ENCODE measurements around the gene GALK1. TPM values are rescaled to one million over a fixed set of nuclear protein-coding genes. Genes with fewer than 3 reads are reported as not detected.

The GALK1 gene
- total and polyA plus RNA-seq, 3 experiments from 2014 or later, result 19.7 to 39.7 (median 33.2) TPM

GRCh38 chr17:75738218-75738802, 26.7 kb downstream of the GALK1 start:
- POLR2A ChIA-PET, result interaction anchor here (0.5 kb wide), 1 partner anchor 699 kb away, joined by 5 read pairs; no protein-coding TSS in a partner anchor
- DNase-seq, result no peak
- H3K27ac ChIP-seq (ENCODE audit: low read depth, low read length), result no peak overlapping the region

GRCh38 chr17:75737133-75737962, 27.6 kb downstream of the GALK1 start:
- POLR2A ChIA-PET, result no interaction called here
- peaks cover 4 to 8% (median 4%) of the 10 kb centered on the region in 3 donors for H3K4me1 Mint-ChIP-seq

More at GRCh38 chr17:75738218-75738802, 26.7 kb downstream of the GALK1 start:
- Mint-ChIP-seq H3K4me1 (peaks cover 4 to 8% (median 4%) of the 10 kb centered on the region in 3 donors), H3K9me3 (no peaks in the 10 kb centered on the region), H3K36me3 (no peaks in the 10 kb centered on the region), H3K27me3 (no peaks in the 10 kb centered on the region), H3K4me3 (no peak overlapping the region), H3K27ac (peak overlapping the region in 1 of 8 donors; percentile 77)
- CTCF ChIA-PET, result interaction anchor here (1.9 to 2.7 kb wide), 3 partner anchors 9 to 105 kb away, joined by 11 to 16 read pairs (median 12); partner anchors contain the start of gene SMIM5
- Histone ChIP-seq H3K27me3 (ENCODE audit: insufficient read depth, low read length, poor library complexity, severe bottlenecking) (no peaks in the 10 kb centered on the region), H3K9me3 (ENCODE audit: low read length) (no peaks in the 10 kb centered on the region), H3K4me1 (ENCODE audit: insufficient read depth, low read length) (no peaks in the 10 kb centered on the region), H3K4me3 (ENCODE audit: low read length) (no peak overlapping the region), H3K36me3 (ENCODE audit: insufficient read depth, low read length) (no peaks in the 10 kb centered on the region)

GRCh38 chr17:75736173-75736835, 28.7 kb downstream of the GALK1 start:
- no peaks in the 10 kb centered on the region for H3K36me3 Mint-ChIP-seq
- H3K27me3 ChIP-seq (ENCODE audit: insufficient read depth, low read length, poor library complexity, severe bottlenecking), result no peaks in the 10 kb centered on the region
- H3K27ac ChIP-seq (ENCODE audit: low read depth, low read length), result no peak overlapping the region
- no peak overlapping the region for H3K4me3 ChIP-seq (ENCODE audit: low read length)
- H3K4me1 Mint-ChIP-seq, result peaks cover 4 to 8% (median 4%) of the 10 kb centered on the region in 3 donors
- DNase-seq, result no peak
- no peaks in the 10 kb centered on the region for H3K9me3 ChIP-seq (ENCODE audit: low read length)
- peak overlapping the region in 1 of 8 donors; percentile 11 for H3K27ac Mint-ChIP-seq
- H3K9me3 Mint-ChIP-seq, result no peaks in the 10 kb centered on the region
- H3K4me1 ChIP-seq (ENCODE audit: insufficient read depth, low read length), result no peaks in the 10 kb centered on the region
- ChIA-PET CTCF (interaction anchor here (2.2 kb wide), 1 partner anchor 12 kb away, joined by 6 read pairs; no protein-coding TSS in a partner anchor), POLR2A (no interaction called here)
- peak overlapping the region in 1 of 7 donors; percentile 75 for H3K4me3 Mint-ChIP-seq
- H3K27me3 Mint-ChIP-seq, result no peaks in the 10 kb centered on the region
- H3K36me3 ChIP-seq (ENCODE audit: insufficient read depth, low read length), result no peaks in the 10 kb centered on the region

More at GRCh38 chr17:75737133-75737962, 27.6 kb downstream of the GALK1 start:
- Histone ChIP-seq H3K27me3 (ENCODE audit: insufficient read depth, low read length, poor library complexity, severe bottlenecking) (no peaks in the 10 kb centered on the region), H3K36me3 (ENCODE audit: insufficient read depth, low read length) (no peaks in the 10 kb centered on the region), H3K9me3 (ENCODE audit: low read length) (no peaks in the 10 kb centered on the region), H3K27ac (ENCODE audit: low read depth, low read length) (no peak overlapping the region), H3K4me1 (ENCODE audit: insufficient read depth, low read length) (no peaks in the 10 kb centered on the region), H3K4me3 (ENCODE audit: low read length) (no peak overlapping the region)
- Mint-ChIP-seq H3K9me3 (no peaks in the 10 kb centered on the region), H3K27ac (no peak overlapping the region), H3K4me3 (no peak overlapping the region), H3K36me3 (no peaks in the 10 kb centered on the region), H3K27me3 (no peaks in the 10 kb centered on the region)
- CTCF ChIA-PET, result interaction anchor here (1.9 to 2.7 kb wide), 3 partner anchors 10 to 104 kb away, joined by 11 to 16 read pairs (median 12); partner anchors contain the start of gene SMIM5
- no peak for DNase-seq

GRCh38 chr17:75734674-75735294, 30.2 kb downstream of the GALK1 start:
- H3K4me3 Mint-ChIP-seq, result peak overlapping the region in 5 of 7 donors; percentile 22 to 88 (median 41)
- POLR2A ChIA-PET, result no interaction called here

GRCh38 chr17:75733471-75733870, 31.5 kb downstream of the GALK1 start:
- Mint-ChIP-seq H3K9me3 (no peaks in the 10 kb centered on the region), H3K36me3 (no peaks in the 10 kb centered on the region), H3K4me1 (peaks cover 4 to 8% (median 4%) of the 10 kb centered on the region in 3 donors), H3K4me3 (no peak overlapping the region), H3K27ac (no peak overlapping the region), H3K27me3 (no peaks in the 10 kb centered on the region)
- ChIA-PET CTCF (interaction anchor here (1.3 kb wide), 1 partner anchor 15 kb away, joined by 4 read pairs; no protein-coding TSS in a partner anchor), POLR2A (no interaction called here)
- DNase-seq, result no peak
- no peaks in the 10 kb centered on the region for H3K27me3 ChIP-seq (ENCODE audit: insufficient read depth, low read length, poor library complexity, severe bottlenecking)
- H3K4me1 ChIP-seq (ENCODE audit: insufficient read depth, low read length), result no peaks in the 10 kb centered on the region
- no peaks in the 10 kb centered on the region for H3K36me3 ChIP-seq (ENCODE audit: insufficient read depth, low read length)
- no peak overlapping the region for H3K4me3 ChIP-seq (ENCODE audit: low read length)
- H3K27ac ChIP-seq (ENCODE audit: low read depth, low read length), result no peak overlapping the region
- no peaks in the 10 kb centered on the region for H3K9me3 ChIP-seq (ENCODE audit: low read length)

More at GRCh38 chr17:75734674-75735294, 30.2 kb downstream of the GALK1 start:
- no peaks in the 10 kb centered on the region for H3K9me3 ChIP-seq (ENCODE audit: low read length)
- H3K4me1 ChIP-seq (ENCODE audit: insufficient read depth, low read length), result no peaks in the 10 kb centered on the region
- Mint-ChIP-seq H3K36me3 (no peaks in the 10 kb centered on the region), H3K27me3 (no peaks in the 10 kb centered on the region), H3K9me3 (no peaks in the 10 kb centered on the region), H3K4me1 (peaks cover 4 to 8% (median 4%) of the 10 kb centered on the region in 3 donors), H3K27ac (peak overlapping the region in 6 of 8 donors; percentile 43 to 87 (median 69))
- H3K27ac ChIP-seq (ENCODE audit: low read depth, low read length), result no peak overlapping the region
- no peaks in the 10 kb centered on the region for H3K36me3 ChIP-seq (ENCODE audit: insufficient read depth, low read length)
- no peak overlapping the region for H3K4me3 ChIP-seq (ENCODE audit: low read length)
- CTCF ChIA-PET, result interaction anchor here (1.7 to 2.2 kb wide), 2 partner anchors 13 to 15 kb away, joined by 6 read pairs; no protein-coding TSS in a partner anchor
- no peak for DNase-seq
- H3K27me3 ChIP-seq (ENCODE audit: insufficient read depth, low read length, poor library complexity, severe bottlenecking), result no peaks in the 10 kb centered on the region

GRCh38 chr17:75731716-75732498, 33.1 kb downstream of the GALK1 start:
- H3K36me3 ChIP-seq (ENCODE audit: insufficient read depth, low read length), result no peaks in the 10 kb centered on the region
- H3K4me3 ChIP-seq (ENCODE audit: low read length), result no peak overlapping the region
- H3K27ac Mint-ChIP-seq, result peak overlapping the region in 1 of 8 donors; percentile 57
- no peak for DNase-seq
- no peaks in the 10 kb centered on the region for H3K27me3 Mint-ChIP-seq
- no peaks in the 10 kb centered on the region for H3K9me3 ChIP-seq (ENCODE audit: low read length)
- no peaks in the 10 kb centered on the region for H3K9me3 Mint-ChIP-seq
- no peak overlapping the region for H3K27ac ChIP-seq (ENCODE audit: low read depth, low read length)
- CTCF ChIA-PET, result interaction anchor here (0.7 to 1.4 kb wide), 4 partner anchors 16 to 299 kb away, joined by 3 to 4 read pairs (median 3); no protein-coding TSS in a partner anchor
- POLR2A ChIA-PET, result no interaction called here
- no peaks in the 10 kb centered on the region for H3K4me1 ChIP-seq (ENCODE audit: insufficient read depth, low read length)
- H3K4me3 Mint-ChIP-seq, result no peak overlapping the region
- no peaks in the 10 kb centered on the region for H3K36me3 Mint-ChIP-seq
- no peaks in the 10 kb centered on the region for H3K27me3 ChIP-seq (ENCODE audit: insufficient read depth, low read length, poor library complexity, severe bottlenecking)
- H3K4me1 Mint-ChIP-seq, result peaks cover 4 to 8% (median 4%) of the 10 kb centered on the region in 3 donors

Measured in CD8-positive, alpha-beta memory T cell (primary cell).